GM12865 (cell line): ENCODE measurements around the gene RTEL1.

ENCODE experiments used
- DNase-seq: peaks from one replicate; pipeline ENCODE4 v3.0.0; 2010; ENCODE audit warnings: low read depth
- H3K4me3 ChIP-seq: 2 replicates; pipeline ENCODE4 v1.5.1; 2011; ENCODE audit warnings: mild to moderate bottlenecking, low read depth, low read length, control low read depth
- TF ChIP-seq, protein P1 (sequence below): IDR thresholded peaks from 2 replicates; pipeline ENCODE4 v1.5.1; 2011; ENCODE audit warnings: low read length, control low read depth, low read depth, inconsistent platforms; ENCODE audit not compliant: insufficient read depth; ENCODE audit errors: missing control alignments

The RTEL1 gene

DNA sequence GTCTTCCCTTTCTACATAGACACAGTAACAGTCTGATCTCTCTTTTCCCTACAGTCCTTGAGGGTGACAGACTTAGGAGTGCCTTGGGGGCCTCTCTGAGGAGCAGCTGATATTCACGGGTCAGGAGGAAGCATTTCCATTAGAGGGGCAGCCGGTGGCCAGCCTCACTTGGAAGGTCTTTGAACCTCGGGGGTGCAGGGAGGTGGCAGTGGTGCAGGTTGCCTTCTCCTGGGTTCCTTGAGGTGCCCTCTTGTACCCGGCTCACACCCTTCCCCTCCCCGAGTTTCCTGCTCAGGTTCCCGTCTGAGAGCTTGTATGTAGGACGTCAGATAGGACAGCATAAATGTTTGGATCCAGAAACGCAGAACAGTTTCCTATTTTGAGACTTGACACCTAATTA, 2.5 kb downstream of the RTEL1 start:
- DNase-seq: no peak
- TF ChIP-seq, protein P1, sequence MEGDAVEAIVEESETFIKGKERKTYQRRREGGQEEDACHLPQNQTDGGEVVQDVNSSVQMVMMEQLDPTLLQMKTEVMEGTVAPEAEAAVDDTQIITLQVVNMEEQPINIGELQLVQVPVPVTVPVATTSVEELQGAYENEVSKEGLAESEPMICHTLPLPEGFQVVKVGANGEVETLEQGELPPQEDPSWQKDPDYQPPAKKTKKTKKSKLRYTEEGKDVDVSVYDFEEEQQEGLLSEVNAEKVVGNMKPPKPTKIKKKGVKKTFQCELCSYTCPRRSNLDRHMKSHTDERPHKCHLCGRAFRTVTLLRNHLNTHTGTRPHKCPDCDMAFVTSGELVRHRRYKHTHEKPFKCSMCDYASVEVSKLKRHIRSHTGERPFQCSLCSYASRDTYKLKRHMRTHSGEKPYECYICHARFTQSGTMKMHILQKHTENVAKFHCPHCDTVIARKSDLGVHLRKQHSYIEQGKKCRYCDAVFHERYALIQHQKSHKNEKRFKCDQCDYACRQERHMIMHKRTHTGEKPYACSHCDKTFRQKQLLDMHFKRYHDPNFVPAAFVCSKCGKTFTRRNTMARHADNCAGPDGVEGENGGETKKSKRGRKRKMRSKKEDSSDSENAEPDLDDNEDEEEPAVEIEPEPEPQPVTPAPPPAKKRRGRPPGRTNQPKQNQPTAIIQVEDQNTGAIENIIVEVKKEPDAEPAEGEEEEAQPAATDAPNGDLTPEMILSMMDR: no peak
- H3K4me3 ChIP-seq: no peak overlapping the region

- no peak for DNase-seq
- H3K4me3 ChIP-seq: no peak overlapping the region
- TF ChIP-seq, protein P1: no peak
Measured at GRCh38 chr20:63661108-63661507, 3.0 kb downstream of the RTEL1 start.

- no peak overlapping the region for H3K4me3 ChIP-seq
- no peak for DNase-seq
- TF ChIP-seq, protein P1: no peak
Measured at GRCh38 chr20:63661959-63662812, 4.1 kb downstream of the RTEL1 start.

- no peak for DNase-seq
- TF ChIP-seq, protein P1: no peak
- H3K4me3 ChIP-seq: no peak overlapping the region
Measured at GRCh38 chr20:63662813-63663189, 4.7 kb downstream of the RTEL1 start.

- TF ChIP-seq, protein P1: no peak
Measured at GRCh38 chr20:63663332-63664066, 5.4 kb downstream of the RTEL1 start.

GRCh38 chr20:63664143-63664851, 6.2 kb downstream of the RTEL1 start:
- no peak for DNase-seq
- TF ChIP-seq, protein P1: no peak
- H3K4me3 ChIP-seq: no peak overlapping the region

More at GRCh38 chr20:63663332-63664066, 5.4 kb downstream of the RTEL1 start:
- H3K4me3 ChIP-seq: no peak overlapping the region
- DNase-seq: no peak
